Ovary (tissue), 9 donors: Measurements from ENCODE around the gene PIK3R1. TPM values are rescaled to one million over a fixed set of nuclear protein-coding genes. Genes with fewer than 3 reads are reported as not detected.

Experiments
- DNase-seq, 5 donors: peaks; one replicate each; pipeline ENCODE4 v3.0.0-alpha.2; 2019 to 2020
- H3K27ac ChIP-seq, 2 donors: fragments of 200-600 bp; one replicate each; pipeline versions ENCODE4 v1.5.1 to v1.8.0; 2019 to 2022
- H3K27me3 ChIP-seq: fragments of 200-600 bp; one replicate; pipeline ENCODE4 v1.8.0; 2022
- H3K36me3 ChIP-seq: fragments of 200-600 bp; sonication (generic); one replicate; pipeline ENCODE4 v1.5.1; 2019
- H3K4me1 ChIP-seq: one replicate; pipeline ENCODE4 v1.8.1; 2013; ENCODE audit warnings: mild to moderate bottlenecking, moderate library complexity; ENCODE audit not compliant: insufficient read depth
- H3K4me3 ChIP-seq: fragments of 200-600 bp; sonication (generic); one replicate; pipeline ENCODE4 v1.5.1; 2017
- H3K9me3 ChIP-seq, 2 donors: fragments of 200-600 bp in 1 of 2; sonication (generic) in 1 of 2; one replicate each; pipeline versions ENCODE4 v1.5.1 to v1.8.1; 2013 to 2019; ENCODE audit warnings: mild to moderate bottlenecking in 1 of 2, moderate library complexity in 1 of 2
- CTCF ChIP-seq, 3 donors: fragments of 450-650 bp in 2 of 3; fragments of 200-600 bp in 1 of 3; IDR thresholded peaks; one replicate each; pipeline versions ENCODE4 v1.5.1 to v1.8.0; 2016 to 2022; ENCODE audit warnings: antibody characterized with exemption in 3 of 3, mild to moderate bottlenecking in 1 of 3
- EP300 ChIP-seq: sonication (generic); formaldehyde crosslinking; IDR thresholded peaks from one replicate; pipeline ENCODE4 v1.6.1; 2017; ENCODE audit warnings: antibody characterized with exemption
- POLR2A ChIP-seq: fragments of 450-650 bp; IDR thresholded peaks from one replicate; pipeline ENCODE4 v1.6.1; 2017; ENCODE audit warnings: antibody characterized with exemption, mild to moderate bottlenecking, moderate library complexity
- WGBS, 3 donors: extraction: QIAGEN DNeasy Blood & Tissue Kit in 1 of 3; methylation state at CpG; one replicate each; pipeline versions ENCODE4 v1.1.5 to v1.1.7; 2013 to 2017; 5-methylcytosine and 5-hydroxymethylcytosine counted together
- intact Hi-C, 4 donors: fragments of 100-400 bp; cut with DNase I; formaldehyde crosslinking; loops; one replicate each; pipeline versions ENCODE4 v1.11.0 to v1.15.1; 2022 to 2023
- polyA plus RNA-seq, 2 donors: library from polyadenylated mRNA; stranded (reverse); fragments of 200-250 nt in 1 of 2; fragments of 350-450 nt in 1 of 2; fragmentation: Illumina TruSeq in 1 of 2; extraction: RNeasy Lipid Tissue Mini Kit (QIAGEN cat#74804) in 1 of 2; gene quantifications; one replicate each; pipeline ENCODE4 v1.2.3, GENCODE V29; 2013 to 2014
- total RNA-seq, 7 donors: library from RNA; depleted of rRNA in 2 of 7; stranded (reverse); fragments of >200 nt in 2 of 7; fragmentation: NEBNext Ultra II Directional in 3 of 7; extraction: Animal tissue kit (Norgen Biotek cat#: 25700) in 3 of 7; gene quantifications; one replicate each; pipeline versions ENCODE4 v1.1.0 to v1.2.4, GENCODE V29; 2016 to 2023
- donor health status: DM: no; HTN: no; CAD: no; lungs with moderate emphysema.
- donor health status: DM: no; HTN: no; CAD: no.
- donor health status: Bipolar disorder and iron deficiency.
- donor health status: DM: yes; HTN: yes; CAD: no.
- donor health status: DM: no; HTN: no; CAD: no.
- donor health status: DM: yes; HTN: yes; CAD: no.

The PIK3R1 gene
- total and polyA plus RNA-seq, 9 donors = 25.2 to 206 (median 81.2) TPM

DNA sequence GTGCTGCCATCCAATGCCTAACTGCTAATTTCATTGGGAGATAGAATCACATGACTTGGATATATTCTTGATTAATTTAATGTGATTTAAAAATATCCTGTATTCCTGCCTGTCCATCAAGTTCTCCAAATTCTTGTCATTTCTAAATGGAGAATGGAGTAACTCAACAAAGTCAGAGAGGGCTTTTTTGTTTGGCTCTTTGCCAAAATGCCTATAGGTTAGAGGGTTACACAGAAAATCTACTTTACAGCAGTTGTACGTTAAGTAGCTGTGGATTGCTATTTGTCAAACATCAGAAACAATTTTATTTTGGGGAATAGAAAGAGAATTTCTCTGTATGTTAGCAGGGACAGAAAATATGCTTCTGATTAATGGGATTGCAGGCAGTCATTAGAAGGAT lies 5.9 kb downstream of the PIK3R1 start:
- H3K9me3 ChIP-seq = no peaks in the 10 kb centered on the region
- H3K36me3 ChIP-seq = no peaks in the 10 kb centered on the region
- H3K4me3 ChIP-seq = no peak overlapping the region
- intact Hi-C loops = no loop called here
- no peaks in the 10 kb centered on the region for H3K27me3 ChIP-seq
- no peak overlapping the region for H3K27ac ChIP-seq
- H3K4me1 ChIP-seq = peaks cover 14% of the 10 kb centered on the region
- no peak for DNase-seq
- no peak for TF ChIP-seq CTCF (IDR thresholded peaks at IDR 0.05)
- no peak for TF ChIP-seq EP300
- no peak for TF ChIP-seq POLR2A
- 83 to 92% (median 86%) methylated on average over 1 of the region's 1 CpG for WGBS, 3 donors

- no peak overlapping the region for H3K27ac ChIP-seq
- no peaks in the 10 kb centered on the region for H3K36me3 ChIP-seq
- WGBS, 3 donors = 92 to 99% (median 96%) methylated on average over 3 of the region's 3 CpGs
- TF ChIP-seq EP300 (no peak), CTCF (IDR thresholded peaks at IDR 0.05) (no peak)
- DNase-seq = no peak
- no peaks in the 10 kb centered on the region for H3K27me3 ChIP-seq
- peaks cover 14% of the 10 kb centered on the region for H3K4me1 ChIP-seq
- H3K9me3 ChIP-seq = no peaks in the 10 kb centered on the region
- no peak overlapping the region for H3K4me3 ChIP-seq
- intact Hi-C loops = no loop called here
These were observed 6.8 kb downstream of the PIK3R1 start for GRCh38 chr5:68222310-68222709.

DNA sequence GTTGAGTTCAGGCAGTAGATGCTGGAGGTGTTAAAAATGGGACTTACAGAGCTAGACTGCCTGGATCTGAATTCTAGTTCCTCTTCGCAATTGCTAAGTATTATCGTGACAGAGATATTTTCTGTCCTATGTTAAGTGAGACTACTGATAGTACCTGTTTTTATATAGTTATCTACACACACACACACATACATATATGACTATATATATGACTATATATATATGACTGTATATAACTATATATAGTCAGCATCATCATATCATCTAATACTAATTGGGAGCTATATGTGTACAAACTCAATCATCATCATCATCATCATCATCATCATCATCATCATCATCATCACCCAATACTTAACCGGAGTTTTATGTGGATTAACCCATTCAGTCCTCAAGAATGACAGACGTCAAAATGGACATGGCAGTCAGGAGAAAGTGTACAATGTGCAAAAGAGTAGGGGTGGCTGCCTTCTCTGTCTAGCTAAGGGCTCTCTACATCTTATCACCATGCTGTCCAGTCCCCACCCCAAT lies 7.3 kb downstream of the PIK3R1 start:
- no peak overlapping the region for H3K4me3 ChIP-seq
- H3K27me3 ChIP-seq = no peaks in the 10 kb centered on the region
- no peaks in the 10 kb centered on the region for H3K9me3 ChIP-seq
- DNase-seq = no peak
- TF ChIP-seq CTCF (IDR thresholded peaks at IDR 0.05) (no peak), POLR2A (no peak), EP300 (no peak)
- no peaks in the 10 kb centered on the region for H3K36me3 ChIP-seq
- intact Hi-C loops = no loop called here
- peaks cover 14% of the 10 kb centered on the region for H3K4me1 ChIP-seq
- 90 to 93% (median 93%) methylated on average over 4 of the region's 4 CpGs for WGBS, 3 donors
- no peak overlapping the region for H3K27ac ChIP-seq

DNA sequence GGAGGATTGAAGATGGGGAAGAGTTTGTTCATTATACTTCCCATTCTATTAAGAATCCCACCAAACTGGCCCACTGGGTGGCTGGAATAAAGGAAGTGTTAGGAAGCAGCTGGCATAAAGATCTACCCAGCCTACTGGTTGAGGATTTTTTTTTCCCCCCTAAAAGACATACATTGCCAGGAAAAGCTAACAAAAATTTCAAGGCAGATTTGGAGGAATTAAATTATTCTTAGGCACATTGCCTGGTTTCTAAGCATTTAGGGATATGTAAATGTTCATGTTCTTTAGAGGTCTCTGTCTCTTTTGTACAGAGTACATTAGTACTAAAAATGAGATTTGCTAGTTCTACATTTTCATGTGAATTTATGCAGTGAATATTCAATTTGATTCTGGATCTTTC lies 8.3 kb downstream of the PIK3R1 start:
- Histone ChIP-seq H3K4me1 (peaks cover 14% of the 10 kb centered on the region), H3K9me3 (no peaks in the 10 kb centered on the region), H3K4me3 (no peak overlapping the region), H3K27ac (no peak overlapping the region), H3K36me3 (no peaks in the 10 kb centered on the region), H3K27me3 (no peaks in the 10 kb centered on the region)
- DNase-seq = no peak
- TF ChIP-seq EP300 (no peak), CTCF (IDR thresholded peaks at IDR 0.05) (no peak), POLR2A (no peak)
- intact Hi-C loops = no loop called here
